GM19238 (cell line): ENCODE data around the gene C20orf202.
"Not testable (repeated sequence)": the region's sequence is repeated elsewhere in the genome, so short reads cannot be mapped to it uniquely, and the experiment has no call there.

Experiments
- DNase-seq: peaks from one replicate; pipeline ENCODE4 v3.0.0; 2011; ENCODE audit warnings: low spot score; ENCODE audit not compliant: insufficient read length

C20orf202 gene

DNA sequence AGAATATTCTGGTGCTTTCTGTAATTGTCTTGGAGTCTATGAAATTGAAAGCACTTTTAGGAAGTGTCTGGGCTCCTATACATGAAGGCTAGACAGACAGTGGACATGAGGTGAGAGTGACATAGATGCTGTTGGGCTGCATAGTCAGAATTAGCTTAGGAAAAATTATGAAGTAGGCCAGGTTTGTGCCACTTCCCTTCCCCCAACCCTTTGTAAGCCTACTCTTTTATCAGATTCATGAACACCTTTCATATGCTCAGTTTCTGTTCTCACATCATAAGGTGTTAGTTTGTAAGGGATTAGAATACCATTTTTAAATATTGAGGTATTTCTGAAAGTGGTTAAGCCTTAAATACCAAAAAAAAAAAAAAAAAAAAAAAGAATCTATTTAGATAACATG lies 44.4 kb downstream of the C20orf202 start:
- no peak for DNase-seq

DNA sequence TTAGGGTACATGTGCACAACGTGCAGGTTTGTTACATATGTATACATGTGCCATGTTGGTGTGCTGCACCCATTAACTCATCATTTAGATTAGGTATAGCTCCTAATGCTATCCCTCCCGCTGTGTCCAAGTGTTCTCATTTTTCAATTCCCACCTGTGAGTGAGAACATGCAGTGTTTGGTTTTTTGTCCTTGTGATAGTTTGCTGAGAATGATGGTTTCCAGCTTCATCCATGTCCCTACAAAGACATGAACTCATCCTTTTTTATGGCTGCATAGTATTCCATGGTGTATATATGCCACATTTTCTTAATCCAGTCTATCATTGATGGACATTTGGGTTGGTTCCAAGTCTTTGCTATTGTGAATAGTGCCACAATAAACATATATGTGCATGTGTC lies 47.0 kb downstream of the C20orf202 start:
- DNase-seq, result not testable (repeated sequence)

DNA sequence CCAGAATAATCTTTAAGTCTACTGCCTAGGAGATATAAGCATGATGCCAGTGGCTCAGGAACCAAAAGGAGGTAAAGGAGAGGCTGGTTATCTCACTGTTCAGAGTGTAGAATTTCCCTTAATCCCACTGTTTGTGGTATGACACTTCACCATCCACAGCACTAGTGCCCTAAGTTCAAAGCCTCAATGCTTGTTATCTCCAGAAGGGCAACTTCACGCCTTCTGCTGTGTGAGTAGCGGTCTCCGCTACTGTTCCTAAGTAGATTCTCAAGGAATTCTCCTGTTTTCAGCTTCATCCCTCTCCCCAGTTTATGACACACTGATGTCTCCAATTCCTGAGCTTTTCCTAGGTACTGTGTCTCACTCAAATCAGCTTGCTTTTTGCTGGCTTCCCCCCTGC lies 49.2 kb downstream of the C20orf202 start:
- DNase-seq, result no peak

DNA sequence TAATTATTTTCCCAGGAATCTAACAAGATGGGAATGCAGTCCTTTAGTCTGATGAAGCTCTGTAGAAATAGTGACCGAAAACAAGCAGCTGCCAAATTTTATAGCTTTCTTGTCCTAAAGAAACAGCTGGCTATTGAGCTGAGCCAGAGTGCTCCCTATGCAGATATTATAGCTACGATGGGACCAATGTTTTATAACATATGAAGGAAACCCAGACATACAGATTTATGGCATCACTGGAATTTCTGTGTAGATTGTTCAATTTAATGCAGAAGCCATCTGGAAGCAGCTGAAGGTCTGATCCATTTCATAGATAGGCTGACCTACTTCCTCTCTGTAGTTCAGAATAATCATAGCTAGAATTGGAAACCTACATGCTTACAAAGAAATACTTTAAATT lies 51.0 kb downstream of the C20orf202 start:
- DNase-seq, result no peak

- DNase-seq, result no peak
Observed at GRCh38 chr20:1255675-1256074, 52.4 kb downstream of the C20orf202 start.
